HG03175 (cell line): ENCODE results near the gene SLC25A4.
A peak's percentile ranks its signal among the peaks of the same experiment; 100 is the strongest.

Experiments used
- ATAC-seq: cut with Tn5 transposase; IDR thresholded peaks from one replicate; pipeline ENCODE4 v1.9.1; 2021; ENCODE audit warnings: mild to moderate bottlenecking, moderate library complexity; ENCODE audit not compliant: unreplicated experiment

Gene SLC25A4

DNA sequence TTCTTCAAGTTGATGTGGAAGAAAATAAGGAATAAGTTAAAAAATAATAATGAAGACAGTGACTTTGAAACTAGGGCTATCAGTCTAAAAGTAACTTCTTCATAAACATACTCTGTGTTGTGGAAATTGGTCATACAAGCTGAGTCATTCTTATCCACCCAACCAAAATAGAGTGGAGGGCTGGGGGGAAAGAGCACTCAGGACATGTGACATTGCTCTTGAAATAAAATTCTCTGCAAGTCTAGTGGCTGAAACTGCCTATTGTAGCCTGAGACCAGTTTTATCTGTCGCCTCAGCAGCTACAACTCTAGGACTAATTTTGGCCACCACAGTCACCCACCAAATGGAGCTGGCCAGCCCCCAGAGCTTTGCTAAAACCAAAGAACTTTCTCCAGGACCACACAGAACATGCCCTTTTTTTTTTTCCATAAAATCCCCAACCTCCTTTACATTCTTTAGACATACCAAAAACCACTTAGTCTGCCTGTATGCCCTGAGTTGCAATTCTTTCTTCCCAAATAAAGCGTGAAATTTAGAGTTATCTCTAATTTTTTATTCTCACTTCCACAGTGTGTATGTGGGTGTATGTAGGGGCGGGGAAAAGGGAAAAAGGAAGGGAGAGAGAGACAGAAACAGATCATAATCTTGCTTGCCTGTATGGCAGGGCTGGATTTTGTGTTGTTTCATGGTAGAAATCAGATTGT lies 23.0 kb upstream of the SLC25A4 start:
- ATAC-seq = no peak

DNA sequence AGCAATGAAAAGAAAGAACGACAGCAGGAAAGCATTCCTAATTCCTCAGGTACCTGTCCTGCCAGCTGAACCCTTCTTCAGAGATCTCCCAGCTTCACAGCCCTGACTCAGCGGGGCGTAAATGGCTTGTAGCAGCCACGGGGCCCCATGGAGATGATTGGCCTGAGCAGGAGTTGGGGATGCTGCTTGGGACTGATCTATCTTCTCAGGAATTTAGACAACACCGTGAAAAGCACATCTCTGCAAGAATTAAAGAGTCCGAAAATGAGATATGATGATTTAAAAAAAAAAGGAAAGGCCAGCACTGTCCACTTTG lies 22.5 kb upstream of the SLC25A4 start:
- ATAC-seq = no peak

DNA sequence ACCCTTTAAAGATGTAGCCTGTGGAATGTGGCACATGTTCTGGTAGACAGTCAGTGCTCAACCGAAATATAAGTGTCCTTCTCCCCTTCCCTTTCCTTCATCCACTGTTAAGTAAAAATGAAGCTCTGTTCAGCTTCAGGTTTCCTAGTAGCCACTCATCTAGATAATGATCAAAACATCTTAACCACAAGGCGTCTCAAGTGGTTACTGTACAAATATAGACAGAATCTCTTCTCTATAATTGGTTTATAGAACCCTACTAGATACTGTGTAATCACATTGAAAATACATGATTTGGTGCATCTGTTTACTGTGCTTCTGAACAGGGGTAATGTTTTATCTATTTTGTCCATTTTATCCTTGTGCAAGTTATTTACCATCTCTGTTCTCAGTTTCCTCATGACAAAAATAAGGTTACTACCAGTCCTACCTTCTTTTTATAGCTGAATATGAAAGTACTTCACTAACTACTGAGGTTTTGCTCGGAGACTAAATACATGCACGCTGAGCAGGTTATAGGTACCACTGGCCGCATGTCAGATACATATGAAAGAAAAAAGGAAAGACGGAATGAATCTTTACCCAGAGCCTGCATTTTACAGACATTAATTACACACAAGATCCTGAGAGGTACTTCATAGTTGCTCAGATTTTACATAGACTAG lies 20.3 kb upstream of the SLC25A4 start:
- ATAC-seq = peak; percentile 75

DNA sequence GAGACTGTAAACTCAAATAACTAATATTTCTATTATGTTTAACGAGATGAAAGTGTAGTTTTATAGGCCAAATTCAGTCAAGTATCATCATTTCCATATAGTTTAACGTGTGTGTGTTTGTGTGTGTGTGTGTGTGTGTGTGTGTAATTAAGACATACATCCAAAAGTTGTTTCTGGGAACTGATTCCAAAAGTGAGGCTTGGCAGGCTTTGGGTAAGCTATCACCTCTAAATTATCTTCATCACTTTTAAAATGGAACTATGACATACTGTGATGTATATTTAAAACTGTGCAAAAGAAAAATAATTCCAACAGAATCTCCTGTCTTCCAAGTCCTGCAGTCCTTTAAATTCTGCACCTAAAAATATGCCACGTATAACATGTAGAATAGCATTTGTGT lies 19.1 kb upstream of the SLC25A4 start:
- ATAC-seq = no peak

DNA sequence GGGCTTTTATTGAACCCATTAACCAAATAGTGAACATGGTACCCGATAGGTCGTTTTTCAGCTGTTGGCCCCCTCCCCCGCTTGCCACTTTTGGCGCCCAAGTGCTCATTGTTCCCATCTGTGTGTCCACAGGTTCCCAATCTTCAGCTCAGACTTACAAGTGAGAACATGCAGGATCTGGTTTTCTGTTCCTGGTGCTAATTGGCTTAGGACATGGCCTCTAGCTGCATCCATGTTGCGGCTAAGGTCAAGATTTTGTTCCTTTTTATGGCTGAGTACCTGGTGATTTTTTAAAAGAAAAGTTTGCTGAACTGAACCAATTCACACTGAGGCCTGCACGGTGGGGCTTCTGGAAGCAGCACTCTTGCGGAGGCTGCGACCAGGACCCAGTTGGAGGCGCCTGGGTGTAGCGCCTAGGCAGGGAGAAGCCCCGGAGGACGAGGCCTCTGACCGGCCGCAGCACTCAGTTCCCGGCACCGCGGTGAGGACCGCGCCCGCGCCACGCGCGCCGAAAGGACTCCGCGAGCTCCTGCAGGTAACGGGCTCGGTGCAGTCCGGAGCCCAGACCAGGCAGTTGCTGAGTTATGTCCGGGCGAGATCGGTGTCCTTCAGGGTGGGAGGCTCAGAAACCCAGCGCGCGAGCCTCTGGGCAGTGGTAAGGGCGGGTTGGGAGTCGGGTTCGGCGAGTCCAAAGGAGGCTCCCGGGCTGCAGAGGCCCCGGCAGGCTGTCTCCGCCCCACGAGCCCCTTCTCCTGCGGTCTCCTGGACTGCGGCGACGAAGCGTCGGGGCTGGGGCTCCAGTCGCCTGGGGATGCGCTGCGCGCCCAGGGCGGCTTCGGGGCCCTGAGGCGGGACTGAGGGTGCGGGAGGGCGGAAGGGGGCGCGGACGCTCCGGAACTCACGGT lies 15.8 kb upstream of the SLC25A4 start:
- ATAC-seq = no peak

DNA sequence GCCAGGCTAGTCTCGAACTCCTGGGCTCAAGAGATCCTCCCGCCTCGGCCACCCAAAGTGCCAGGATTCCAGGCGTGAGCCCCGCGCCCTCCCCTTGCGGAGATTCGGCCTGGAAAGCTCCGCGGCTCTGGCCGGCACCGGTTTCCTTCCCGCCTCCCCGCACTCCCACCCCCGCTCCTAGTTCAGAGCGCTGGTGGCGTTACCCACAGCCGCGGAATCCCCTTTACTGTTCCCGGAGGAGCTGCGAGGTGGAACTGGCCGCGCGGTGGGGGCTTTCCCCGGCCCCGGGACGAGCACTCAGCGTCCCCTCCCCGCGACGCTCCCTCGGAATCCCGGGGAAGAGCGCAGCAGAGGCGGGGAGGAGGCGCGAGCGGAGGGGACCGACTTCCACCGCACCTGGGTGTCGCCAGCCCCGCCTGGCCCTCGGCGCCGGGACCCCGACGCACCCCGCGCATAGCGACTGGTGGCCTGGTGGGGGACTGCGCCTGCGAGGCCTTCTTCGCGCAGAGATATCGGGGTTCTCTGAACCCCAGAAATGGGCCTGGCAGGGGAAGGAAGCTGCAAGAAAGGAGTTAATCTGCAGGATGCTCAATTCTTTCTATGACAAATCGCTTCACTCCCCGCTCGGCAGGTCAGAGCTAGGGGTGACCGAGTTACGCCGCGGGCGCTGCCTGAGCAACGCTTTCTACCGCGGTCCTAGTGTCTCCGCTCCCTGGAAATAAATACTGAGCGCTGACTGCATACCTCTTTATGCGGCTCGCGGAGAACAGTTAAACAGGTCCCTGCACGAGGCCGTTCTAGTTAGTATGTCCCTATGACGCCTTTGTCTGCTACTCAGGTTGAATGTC lies 14.6 kb upstream of the SLC25A4 start:
- peak; percentile 75 for ATAC-seq

DNA sequence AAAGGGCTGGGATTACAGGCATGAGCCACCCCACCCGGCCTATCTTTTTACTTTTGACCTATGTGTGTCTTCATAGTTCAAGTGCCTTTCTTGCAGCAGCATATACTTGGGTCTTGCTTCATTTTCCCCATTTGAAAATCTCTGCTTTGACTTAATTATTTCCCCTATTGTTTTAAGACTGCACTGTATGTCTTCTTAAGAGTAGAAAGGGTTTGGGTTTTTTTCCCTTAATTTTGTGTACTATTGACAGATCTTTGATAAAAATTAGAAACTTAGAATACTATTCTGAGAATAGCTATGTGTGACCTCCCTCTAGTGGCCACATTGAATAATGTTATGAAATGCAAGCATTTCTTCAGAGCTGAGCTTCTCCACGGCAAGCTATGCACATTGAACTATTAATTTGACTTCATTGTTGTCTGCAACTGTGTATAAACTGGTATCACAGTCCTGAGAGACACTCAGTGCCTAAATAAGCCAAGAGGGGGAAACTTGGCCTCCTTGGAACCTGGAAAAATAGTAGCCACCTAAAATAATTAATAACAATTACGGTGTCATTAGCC lies 8.7 kb upstream of the SLC25A4 start:
- peak; percentile 71 for ATAC-seq

DNA sequence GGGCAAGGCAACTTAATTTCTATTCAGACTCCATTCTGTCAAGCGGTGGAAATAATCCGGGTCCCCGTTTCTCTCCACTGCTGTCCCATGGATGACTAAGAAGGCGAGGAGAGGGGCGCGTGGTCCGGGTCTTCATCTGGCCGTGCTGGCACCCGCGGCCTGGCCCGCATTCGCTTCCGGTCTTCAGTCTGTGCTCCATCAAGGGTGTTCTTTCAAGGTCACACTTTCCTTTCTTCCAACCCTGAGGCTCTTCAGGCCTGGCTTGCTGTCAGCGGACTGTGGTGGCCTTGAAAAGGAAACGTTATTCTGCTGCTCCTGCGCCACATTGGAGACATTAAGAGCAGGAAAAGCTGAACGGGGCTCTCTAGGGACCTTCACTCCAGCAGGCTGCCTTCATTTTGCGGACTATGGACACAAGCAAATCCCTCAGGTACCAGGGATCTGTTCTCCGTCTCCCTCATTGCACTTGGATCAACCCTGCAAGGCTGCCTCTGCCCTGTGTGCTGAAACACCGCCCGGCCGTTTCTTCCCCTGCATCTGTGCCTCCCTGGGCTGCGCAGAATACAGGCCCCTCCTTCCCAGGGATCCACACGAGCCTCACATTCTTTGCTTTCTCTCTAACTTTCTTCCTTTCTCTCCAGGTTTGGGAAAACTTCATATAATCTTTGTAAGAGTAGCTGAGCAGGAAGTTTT lies 5.7 kb upstream of the SLC25A4 start:
- no peak for ATAC-seq

DNA sequence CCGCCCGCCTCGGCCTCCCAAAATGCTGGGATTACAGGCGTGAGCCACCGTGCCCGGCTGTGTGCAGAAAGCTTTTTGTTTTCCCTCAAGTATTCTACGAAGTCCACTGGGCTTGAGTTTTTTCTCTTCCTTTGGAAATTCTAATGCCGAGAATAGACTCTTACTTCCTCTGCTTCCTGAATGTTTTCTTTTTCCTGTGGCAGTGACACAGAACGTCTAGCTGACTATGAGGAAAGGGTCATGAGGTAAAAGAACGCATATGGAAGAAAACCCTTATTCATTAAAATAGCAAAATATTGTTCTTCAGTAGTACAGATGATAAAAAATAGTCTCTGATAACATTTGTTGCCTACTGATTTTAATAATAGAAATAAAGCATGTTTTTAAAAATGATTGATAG lies 4.9 kb upstream of the SLC25A4 start:
- no peak for ATAC-seq

DNA sequence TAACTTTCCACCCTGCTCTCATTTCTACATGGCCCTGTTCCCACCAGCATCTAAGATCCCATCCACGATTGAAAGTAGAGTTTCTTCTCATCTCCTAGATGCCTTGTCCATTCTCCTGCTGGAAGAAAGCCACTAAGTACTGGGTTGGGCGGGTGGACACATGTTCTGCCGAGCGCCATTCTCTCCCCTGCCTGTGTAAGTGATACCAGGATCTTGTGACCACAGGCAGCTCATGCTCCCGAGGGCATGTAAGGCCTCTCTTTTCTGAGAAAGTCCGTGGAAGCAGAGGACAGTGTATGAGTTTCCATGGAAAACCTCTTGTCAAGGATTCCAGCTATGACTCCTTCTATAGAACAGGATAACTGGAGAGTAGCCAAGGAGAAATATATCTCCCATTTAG lies 3.3 kb upstream of the SLC25A4 start:
- ATAC-seq = no peak

DNA sequence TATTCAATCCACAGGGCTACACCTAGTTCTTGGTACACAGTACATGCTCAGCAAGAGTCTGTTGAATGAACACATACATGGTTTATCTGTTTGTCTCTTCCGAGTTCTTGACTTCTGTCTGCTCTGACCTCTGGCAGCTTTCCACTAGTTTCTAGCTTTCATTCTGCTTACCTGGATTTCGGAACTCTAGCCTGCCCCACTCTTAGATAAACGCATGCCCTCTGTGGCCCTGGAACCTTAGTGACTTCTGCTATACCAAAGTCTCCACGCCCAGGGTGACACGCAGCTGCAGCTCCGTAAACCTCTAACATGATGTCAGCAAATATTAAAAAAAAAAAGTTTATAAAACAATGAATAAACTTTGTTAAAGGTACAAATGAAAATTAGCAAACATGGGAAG lies 1.3 kb upstream of the SLC25A4 start:
- no peak for ATAC-seq

DNA sequence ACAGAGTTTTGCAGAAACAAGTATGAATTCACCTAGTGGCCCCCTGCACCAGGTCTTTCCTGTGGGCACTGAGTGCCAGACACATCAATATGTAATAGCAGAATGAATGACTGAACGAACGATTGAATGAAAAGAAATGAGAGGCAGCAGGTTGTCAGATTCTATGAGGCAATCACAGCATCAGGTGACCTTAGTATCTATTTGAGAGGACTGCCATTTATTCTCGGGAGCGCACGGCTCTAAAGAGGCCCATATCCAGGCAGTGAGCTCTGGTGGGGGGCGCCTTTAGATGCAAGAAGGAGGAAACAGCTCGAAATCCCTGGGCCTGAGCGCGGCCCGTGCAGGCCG lies 528 bp upstream of the SLC25A4 start:
- ATAC-seq = peak; percentile 23

DNA sequence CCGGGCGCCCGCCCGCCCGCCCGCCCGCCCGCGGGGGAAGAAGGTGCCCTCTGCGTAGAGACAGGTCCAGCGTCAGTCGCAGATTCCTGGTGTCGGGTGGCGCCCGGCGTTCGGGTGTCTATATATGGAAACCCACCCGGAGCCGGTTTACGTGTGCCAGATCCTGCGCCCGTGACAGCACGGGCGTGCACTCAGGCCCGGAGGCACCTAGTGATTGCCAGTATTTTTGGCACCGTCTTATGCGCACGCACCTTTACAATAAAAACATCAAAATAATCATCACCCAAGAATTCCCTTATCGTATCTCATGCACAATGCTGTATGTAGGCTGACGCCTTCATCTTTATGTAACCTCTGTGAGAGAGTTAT lies 519 bp downstream of the SLC25A4 start:
- no peak for ATAC-seq

DNA sequence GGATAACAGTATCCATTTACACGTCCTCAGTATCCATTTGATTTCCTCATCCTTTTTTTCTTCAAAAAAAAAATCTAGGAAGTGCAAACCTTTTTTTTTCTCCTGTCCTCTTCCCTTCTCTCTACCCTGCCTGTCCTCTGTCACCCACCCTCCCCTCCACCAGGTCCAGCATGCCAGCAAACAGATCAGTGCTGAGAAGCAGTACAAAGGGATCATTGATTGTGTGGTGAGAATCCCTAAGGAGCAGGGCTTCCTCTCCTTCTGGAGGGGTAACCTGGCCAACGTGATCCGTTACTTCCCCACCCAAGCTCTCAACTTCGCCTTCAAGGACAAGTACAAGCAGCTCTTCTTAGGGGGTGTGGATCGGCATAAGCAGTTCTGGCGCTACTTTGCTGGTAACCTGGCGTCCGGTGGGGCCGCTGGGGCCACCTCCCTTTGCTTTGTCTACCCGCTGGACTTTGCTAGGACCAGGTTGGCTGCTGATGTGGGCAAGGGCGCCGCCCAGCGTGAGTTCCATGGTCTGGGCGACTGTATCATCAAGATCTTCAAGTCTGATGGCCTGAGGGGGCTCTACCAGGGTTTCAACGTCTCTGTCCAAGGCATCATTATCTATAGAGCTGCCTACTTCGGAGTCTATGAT lies 1.7 kb downstream of the SLC25A4 start:
- no peak for ATAC-seq

DNA sequence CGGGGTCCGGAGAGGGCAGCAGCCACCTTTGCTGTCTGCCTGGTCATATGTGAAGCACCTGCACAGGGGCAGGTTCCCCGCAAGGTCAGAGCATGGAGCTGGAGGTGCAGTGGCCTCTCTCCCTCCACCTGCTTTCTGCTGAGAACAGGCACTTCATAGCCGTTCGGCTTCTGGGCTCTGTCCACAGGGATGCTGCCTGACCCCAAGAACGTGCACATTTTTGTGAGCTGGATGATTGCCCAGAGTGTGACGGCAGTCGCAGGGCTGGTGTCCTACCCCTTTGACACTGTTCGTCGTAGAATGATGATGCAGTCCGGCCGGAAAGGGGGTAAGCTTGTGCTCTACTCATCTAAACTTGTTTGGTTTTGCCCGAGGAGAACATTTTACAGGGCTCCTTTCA lies 2.5 kb downstream of the SLC25A4 start:
- ATAC-seq = no peak

DNA sequence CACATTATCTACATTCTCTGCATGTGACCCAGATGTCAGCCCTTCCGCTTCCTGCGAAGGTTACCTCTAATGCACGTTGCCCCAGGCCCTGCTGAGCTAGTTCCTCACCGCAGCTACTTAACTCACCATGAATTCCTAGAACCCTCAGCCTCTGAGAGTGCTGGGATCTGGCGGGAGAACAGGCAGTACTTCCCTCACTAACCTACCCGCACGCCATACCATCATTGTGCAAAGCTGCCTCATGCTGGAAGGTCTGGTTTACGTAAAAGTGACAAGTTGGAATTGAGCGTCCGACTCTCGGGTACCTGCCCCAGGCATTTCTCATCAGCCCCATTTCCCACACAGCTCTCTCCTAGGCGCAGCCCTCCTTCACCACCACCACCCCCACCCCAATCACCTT lies 6.3 kb downstream of the SLC25A4 start:
- ATAC-seq = no peak

DNA sequence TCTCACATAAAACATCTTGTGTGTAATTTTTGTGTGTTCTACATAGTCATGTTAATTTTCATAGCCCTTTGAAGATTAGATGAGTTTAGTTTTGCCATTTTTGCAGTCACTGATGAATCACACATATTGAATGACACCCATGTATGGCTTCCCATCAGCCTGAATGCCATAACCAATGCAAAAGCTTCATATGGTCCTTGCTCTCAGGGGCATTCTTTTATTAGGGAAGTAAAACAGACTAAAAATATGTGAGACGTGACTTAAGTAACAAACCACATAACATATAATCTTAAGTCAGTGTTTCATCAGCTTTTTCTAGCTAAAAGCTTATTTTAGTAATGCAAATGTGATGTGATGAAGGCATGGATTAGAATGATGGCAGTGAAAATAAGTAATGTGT lies 8.2 kb downstream of the SLC25A4 start:
- no peak for ATAC-seq

DNA sequence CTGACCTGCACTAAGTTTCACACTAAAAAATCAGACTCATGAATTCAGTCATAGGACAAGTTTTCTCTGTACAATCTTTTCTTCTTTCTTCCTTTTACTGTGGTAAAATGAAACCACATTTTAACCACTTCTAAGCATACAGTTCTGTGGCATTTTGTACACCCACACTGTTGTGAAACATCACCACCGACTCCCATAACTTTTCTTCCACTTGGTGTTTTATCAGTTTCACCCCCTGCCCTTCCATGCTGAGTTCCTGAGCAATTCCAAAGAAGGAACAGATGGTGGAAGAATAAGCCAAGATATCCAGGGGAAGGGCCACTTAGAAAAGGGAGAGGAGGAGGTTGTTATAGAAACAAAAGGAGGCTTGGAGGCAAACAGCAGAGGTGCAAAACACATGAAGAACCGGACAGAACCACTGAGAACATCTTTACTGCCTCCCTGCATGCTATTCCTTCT lies 22.6 kb downstream of the SLC25A4 start:
- ATAC-seq = peak; percentile 87

DNA sequence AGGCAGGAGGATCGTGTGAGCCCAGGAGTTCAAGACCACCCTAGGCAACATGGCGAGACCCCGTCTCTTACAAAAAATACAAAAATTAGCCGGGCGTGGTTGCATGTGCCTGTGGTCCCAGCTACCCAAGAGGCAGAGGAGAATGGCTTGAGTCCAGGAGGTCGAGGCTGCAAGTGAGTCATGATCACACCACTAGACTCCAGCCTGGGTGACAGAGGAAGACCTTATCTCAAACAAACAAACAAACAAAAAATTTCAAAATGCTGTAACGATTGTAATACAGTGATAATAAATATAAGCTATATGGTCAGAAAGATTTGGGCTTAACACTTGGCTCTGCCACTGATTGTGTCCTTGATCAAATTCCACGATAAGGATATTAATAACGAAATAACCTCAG lies 24.2 kb downstream of the SLC25A4 start:
- ATAC-seq = no peak
